SK-N-SH (cell line): ENCODE data around the gene STK39. TPM values are rescaled to one million over a fixed set of nuclear protein-coding genes. Genes with fewer than 3 reads are reported as not detected.

Experiments used
- CTCF ChIA-PET: fragments of 300-600, 350-600 bp; formaldehyde crosslinking; extraction: SDS; loops from one replicate; lab custom pipeline; 2021; lab: Yijun Ruan, JAX
- POLR2A ChIA-PET: fragments of 350-600 bp; sonication (Branson Sonifier 250); formaldehyde crosslinking; extraction: SDS; loops from one replicate; lab custom pipeline; 2020; ENCODE audit warnings: antibody characterized with exemption, inconsistent platforms; lab: Yijun Ruan, JAX
- DNase-seq: peaks from one replicate; pipeline ENCODE4 v3.0.0; 2012
- H2AFZ ChIP-seq: fragments of 200-600 bp; sonication (generic); 2 replicates; pipeline ENCODE4 v1.8.1; 2016; ENCODE audit warnings: antibody characterized with exemption, mild to moderate bottlenecking, low read depth
- H3F3A ChIP-seq: fragments of 200-600 bp; sonication (generic); replicated peaks from 2 replicates; pipeline ENCODE3; 2016; ENCODE audit warnings: antibody characterized with exemption, mild to moderate bottlenecking; ENCODE audit not compliant: insufficient read depth
- H3K27ac ChIP-seq, 2 experiments: fragments of 200-500 bp in 1 of 2; fragments of 200-600 bp in 1 of 2; sonication (Bioruptor generic) in 1 of 2; sonication (generic), shearing (Covaris generic) in 1 of 2; 2 replicates each; pipeline versions ENCODE4 v1.5.1 to v1.6.1; 2014 to 2016; ENCODE audit warnings: low read depth in 2 of 2, inconsistent platforms in 1 of 2, low read length in 1 of 2, mild to moderate bottlenecking in 1 of 2, mixed read lengths in 1 of 2
- H3K27me3 ChIP-seq: fragments of 200-600 bp; sonication (generic), shearing (Covaris generic); 2 replicates; pipeline ENCODE4 v1.6.1; 2016; ENCODE audit warnings: mixed run types; ENCODE audit not compliant: insufficient read depth
- H3K36me3 ChIP-seq, 2 experiments: fragments of 200-500 bp in 1 of 2; fragments of 200-600 bp in 1 of 2; sonication (Bioruptor generic) in 1 of 2; sonication (generic) in 1 of 2; replicated peaks in 1 of 2; 2 replicates each; pipeline versions ENCODE3 to v1.5.1; 2014 to 2016; ENCODE audit warnings: low read length in 1 of 2, mild to moderate bottlenecking in 1 of 2; ENCODE audit not compliant: insufficient read depth in 2 of 2, control insufficient read depth in 1 of 2
- H3K4me1 ChIP-seq, 2 experiments: fragments of 200-500 bp in 1 of 2; fragments of 200-600 bp in 1 of 2; sonication (Bioruptor generic) in 1 of 2; sonication (generic), shearing (Covaris generic) in 1 of 2; 2 replicates each; pipeline versions ENCODE4 v1.5.1 to v1.6.1; 2014 to 2016; ENCODE audit warnings: low read depth in 1 of 2, low read length in 1 of 2, mixed run types in 1 of 2; ENCODE audit not compliant: insufficient read depth in 2 of 2, control insufficient read depth in 1 of 2
- H3K4me2 ChIP-seq: fragments of 200-600 bp; sonication (generic), shearing (Covaris generic); 2 replicates; pipeline ENCODE4 v1.6.1; 2017; ENCODE audit warnings: mixed run types
- H3K4me3 ChIP-seq, 2 experiments: fragments of 200-500 bp in 1 of 2; fragments of 200-600 bp in 1 of 2; sonication (Bioruptor generic) in 1 of 2; sonication (generic), shearing (Covaris generic) in 1 of 2; 2 replicates each; pipeline versions ENCODE4 v1.5.1 to v1.8.1; 2014 to 2016; ENCODE audit warnings: low read depth in 2 of 2, inconsistent platforms in 1 of 2, low read length in 1 of 2, mild to moderate bottlenecking in 1 of 2, mixed read lengths in 1 of 2, moderate library complexity in 1 of 2
- H3K79me2 ChIP-seq: fragments of 200-600 bp; sonication (generic); 2 replicates; pipeline ENCODE4 v1.8.1; 2017; ENCODE audit warnings: mild to moderate bottlenecking; ENCODE audit not compliant: insufficient read depth
- H3K9ac ChIP-seq: fragments of 200-600 bp; sonication (generic); 2 replicates; pipeline ENCODE4 v1.6.1; 2017; ENCODE audit warnings: mixed run types
- H3K9me2 ChIP-seq: fragments of 200-600 bp; sonication (generic); 2 replicates; pipeline ENCODE4 v1.6.1; 2017; ENCODE audit warnings: mixed run types
- H3K9me3 ChIP-seq: fragments of 200-600 bp; sonication (generic); 2 replicates; pipeline ENCODE4 v1.6.1; 2017; ENCODE audit warnings: mixed run types, mild to moderate bottlenecking, moderate library complexity
- H4K20me1 ChIP-seq: fragments of 200-600 bp; sonication (generic); 2 replicates; pipeline ENCODE4 v1.6.1; 2017; ENCODE audit warnings: mild to moderate bottlenecking, mixed run types; ENCODE audit not compliant: insufficient read depth
- CHD2 ChIP-seq: fragments of 150-350 bp; IDR thresholded peaks from 2 replicates; pipeline ENCODE4 v1.6.1; 2018; ENCODE audit warnings: low read length; ENCODE audit not compliant: partially characterized antibody
- ELF1 ChIP-seq: IDR thresholded peaks from 2 replicates; pipeline ENCODE4 v1.4.0; 2012
- FOXJ3 ChIP-seq: sonication (generic); formaldehyde crosslinking; IDR thresholded peaks from 2 replicates; pipeline ENCODE4 v1.5.1; 2020; ENCODE audit warnings: mild to moderate bottlenecking, missing genetic modification reagents
- GATA2 ChIP-seq: sonication (generic); formaldehyde crosslinking; IDR thresholded peaks from 2 replicates; pipeline ENCODE4 v1.5.0; 2020; ENCODE audit warnings: mild to moderate bottlenecking, missing genetic modification reagents
- IRF3 ChIP-seq: fragments of 150-350 bp; IDR thresholded peaks from 2 replicates; pipeline ENCODE4 v1.6.1; 2016; ENCODE audit warnings: mild to moderate bottlenecking, low read depth, low read length
- JUND ChIP-seq: IDR thresholded peaks from 2 replicates; pipeline ENCODE4 v1.4.0; 2012
- MEF2A ChIP-seq: IDR thresholded peaks from 2 replicates; pipeline ENCODE4 v1.4.0; 2012; ENCODE audit warnings: low read depth, borderline replicate concordance
- MXI1 ChIP-seq: IDR thresholded peaks from 2 replicates; pipeline ENCODE4 v1.6.1; 2012; ENCODE audit warnings: mild to moderate bottlenecking, low read depth, low read length, improper control_type of control experiment
- NFIC ChIP-seq: IDR thresholded peaks from 2 replicates; pipeline ENCODE4 v1.4.0; 2012; ENCODE audit warnings: borderline replicate concordance
- POLR2AphosphoS5 ChIP-seq: IDR thresholded peaks from 2 replicates; pipeline ENCODE4 v1.6.1; 2012; ENCODE audit warnings: low read depth, low read length
- RAD21 ChIP-seq: IDR thresholded peaks from 2 replicates; pipeline ENCODE4 v1.6.1; 2012; ENCODE audit warnings: mild to moderate bottlenecking, low read length
- RCOR1 ChIP-seq: fragments of 150-350 bp; IDR thresholded peaks from 2 replicates; pipeline ENCODE4 v1.6.1; 2017; ENCODE audit warnings: antibody characterized with exemption, low read length
- REST ChIP-seq: IDR thresholded peaks from 2 replicates; pipeline ENCODE4 v1.6.1; 2012; ENCODE audit warnings: mild to moderate bottlenecking, low read depth, low read length, moderate library complexity
- TAF1 ChIP-seq: IDR thresholded peaks from 2 replicates; pipeline ENCODE4 v1.6.1; 2012; ENCODE audit warnings: low read depth, mild to moderate bottlenecking, low read length, moderate library complexity, borderline replicate concordance
- TCF12 ChIP-seq: IDR thresholded peaks from 2 replicates; pipeline ENCODE4 v1.4.0; 2012
- YY1 ChIP-seq: IDR thresholded peaks from 2 replicates; pipeline ENCODE4 v1.4.0; 2012; ENCODE audit warnings: low read depth, mild to moderate bottlenecking
- ZBTB33 ChIP-seq: IDR thresholded peaks from 2 replicates; pipeline ENCODE4 v1.4.0; 2012; ENCODE audit warnings: low read depth, borderline replicate concordance
- WGBS: methylation state at CpG from one replicate; pipeline ENCODE4 v1.1.6; 2017; ENCODE audit warnings: low lambda C conversion rate; 5-methylcytosine and 5-hydroxymethylcytosine counted together
- polyA plus RNA-seq, 3 experiments: library from polyadenylated mRNA; depleted of rRNA; stranded (reverse); fragments of >200 nt; gene quantifications; 2 replicates each; pipeline ENCODE4 v1.2.3, GENCODE V29; 2012

Gene STK39
- polyA plus RNA-seq, 1 of the 3 experiments (the other 2 are of a cell fraction): 9.6 TPM

- TF ChIP-seq ZBTB33 (no peak), TAF1 (no peak), FOXJ3 (CRISPR knock-in tag) (no peak)
Measured at GRCh38 chr2:168256448-168256847, 9.1 kb upstream of the STK39 start (continued).

- ChIA-PET CTCF (interaction anchor here (1.0 kb wide), 1 partner anchor 17 kb away, joined by 3 read pairs; no protein-coding TSS in a partner anchor), POLR2A (no interaction called here)
Measured at GRCh38 chr2:168255866-168256265, 8.5 kb upstream of the STK39 start.

GRCh38 chr2:168255103-168255502 is 7.7 kb upstream of the STK39 start:
- no peaks in the 10 kb centered on the region for H3K27me3 ChIP-seq
- H3K9ac ChIP-seq: no peak overlapping the region
- H3K9me2 ChIP-seq: no peaks in the 10 kb centered on the region
- H2AFZ ChIP-seq: no peak overlapping the region
- H3K4me3 ChIP-seq: no peak overlapping the region
- no peak overlapping the region for H3K4me2 ChIP-seq
- H3K27ac ChIP-seq: peak overlapping the region in 1 of 2 experiments; percentile 35; a peak in 1 of 4 replicates
- no peaks in the 10 kb centered on the region for H3K9me3 ChIP-seq
- H4K20me1 ChIP-seq: no peaks in the 10 kb centered on the region
- ChIA-PET CTCF (interaction anchor here (1.5 kb wide), 1 partner anchor 92 kb away, joined by 4 read pairs; no protein-coding TSS in a partner anchor), POLR2A (no interaction called here)
- H3F3A ChIP-seq: peaks cover 7% of the 10 kb centered on the region
- no peak for DNase-seq
- WGBS: 94% methylated on average over 8 of the region's 8 CpGs
- no peaks in the 10 kb centered on the region for H3K79me2 ChIP-seq
- H3K36me3 ChIP-seq: no peaks in the 10 kb centered on the region
- peaks cover 0 to 14% of the 10 kb centered on the region in 2 experiments; a peak in 2 of 4 replicates for H3K4me1 ChIP-seq
- TF ChIP-seq POLR2AphosphoS5 (no peak), RCOR1 (no peak), ELF1 (no peak), JUND (no peak), REST (no peak), RAD21 (no peak), NFIC (no peak), MXI1 (no peak), GATA2 (CRISPR knock-in tag) (no peak), IRF3 (no peak), TAF1 (no peak), TCF12 (no peak)

More at GRCh38 chr2:168255866-168256265, 8.5 kb upstream of the STK39 start:
- H3F3A ChIP-seq: peaks cover 7% of the 10 kb centered on the region
- H3K27ac ChIP-seq: no peak overlapping the region
- no peak overlapping the region for H2AFZ ChIP-seq
- no peaks in the 10 kb centered on the region for H4K20me1 ChIP-seq
- H3K4me2 ChIP-seq: no peak overlapping the region
- no peak for TF ChIP-seq JUND
- no peak for TF ChIP-seq YY1
- TF ChIP-seq IRF3: no peak
- no peak for TF ChIP-seq MEF2A
- no peak for TF ChIP-seq ELF1
- TF ChIP-seq POLR2AphosphoS5: no peak
- no peak for TF ChIP-seq TAF1
- no peak for TF ChIP-seq MXI1
- no peak for TF ChIP-seq CHD2
- H3K4me3 ChIP-seq: no peak overlapping the region
- H3K9ac ChIP-seq: no peak overlapping the region
- no peaks in the 10 kb centered on the region for H3K27me3 ChIP-seq
- no peak for DNase-seq
- H3K4me1 ChIP-seq: peaks cover 0 to 14% of the 10 kb centered on the region in 2 experiments; a peak in 2 of 4 replicates
- H3K9me2 ChIP-seq: no peaks in the 10 kb centered on the region
- H3K36me3 ChIP-seq: no peaks in the 10 kb centered on the region
- H3K9me3 ChIP-seq: no peaks in the 10 kb centered on the region
- H3K79me2 ChIP-seq: no peaks in the 10 kb centered on the region
- 97% methylated on average over 3 of the region's 3 CpGs for WGBS
